ENCODE data around the gene ROBO4.
A peak's percentile ranks its signal among the peaks of the same experiment; 100 is the strongest.

The ROBO4 gene

GRCh38 chr11:124920356-124920755, 22.7 kb upstream of the ROBO4 start:
- H3K27ac ChIP-seq (ENCODE audit: insufficient read depth in 1 of 2, low read depth in 1 of 2, low read length in 2 of 2, poor library complexity in 1 of 2, severe bottlenecking in 2 of 2) = no peak overlapping the region
- H3K36me3 ChIP-seq (ENCODE audit: control insufficient read depth in 4 of 4, insufficient read depth in 4 of 4, low read length in 3 of 4) = no peaks in the 10 kb centered on the region
- WGBS (ENCODE audit: insufficient coverage) = 100% methylated on average over 3 of the region's 5 CpGs
- ChIA-PET POLR2A (no interaction called here), CTCF (interaction anchor here (1.0 to 4.7 kb wide), 4 partner anchors 18 to 54 kb away, joined by 3 to 19 read pairs (median 6); partner anchors contain the start of genes ROBO3 and ROBO4)
- peak overlapping the region in 3 of 7 experiments; percentile 38 to 65 (median 52) for H3K4me3 ChIP-seq (ENCODE audit: control insufficient read depth in 1 of 7, extremely low read depth in 1 of 7, insufficient read depth in 4 of 7, low read depth in 2 of 7, low read length in 6 of 7)
- H3K4me1 ChIP-seq (ENCODE audit: control extremely low read depth in 1 of 4, control insufficient read depth in 4 of 4, insufficient read depth in 4 of 4, low read length in 3 of 4) = peaks cover 0 to 13% (median 11%) of the 10 kb centered on the region in 4 experiments
- H3K9me3 ChIP-seq (ENCODE audit: control extremely low read depth in 1 of 5, control insufficient read depth in 4 of 5, insufficient read depth in 2 of 5, low read depth in 1 of 5, low read length in 4 of 5) = peaks cover 0 to 3% (median 0%) of the 10 kb centered on the region in 5 experiments
- peaks cover 0 to 15% (median 9%) of the 10 kb centered on the region in 5 experiments for H3K27me3 ChIP-seq (replicated peaks in 2 of 5; ENCODE audit: control insufficient read depth in 4 of 5, insufficient read depth in 5 of 5, low read length in 4 of 5)
- no peak for DNase-seq

- ChIA-PET POLR2A (no interaction called here), CTCF (interaction anchor here (1.6 to 4.7 kb wide), 3 partner anchors 21 to 54 kb away, joined by 5 to 19 read pairs (median 6); partner anchors contain the start of genes ROBO3 and ROBO4)
- Histone ChIP-seq H3K9me3 (ENCODE audit: control extremely low read depth in 1 of 5, control insufficient read depth in 4 of 5, insufficient read depth in 2 of 5, low read depth in 1 of 5, low read length in 4 of 5) (peaks cover 0 to 3% (median 0%) of the 10 kb centered on the region in 5 experiments), H3K4me1 (ENCODE audit: control extremely low read depth in 1 of 4, control insufficient read depth in 4 of 4, insufficient read depth in 4 of 4, low read length in 3 of 4) (peaks cover 0 to 13% (median 11%) of the 10 kb centered on the region in 4 experiments), H3K27me3 (replicated peaks in 2 of 5; ENCODE audit: control insufficient read depth in 4 of 5, insufficient read depth in 5 of 5, low read length in 4 of 5) (peaks cover 0 to 15% (median 9%) of the 10 kb centered on the region in 5 experiments), H3K36me3 (ENCODE audit: control insufficient read depth in 4 of 4, insufficient read depth in 4 of 4, low read length in 3 of 4) (no peaks in the 10 kb centered on the region), H3K27ac (ENCODE audit: insufficient read depth in 1 of 2, low read depth in 1 of 2, low read length in 2 of 2, poor library complexity in 1 of 2, severe bottlenecking in 2 of 2) (no peak overlapping the region), H3K4me3 (ENCODE audit: control insufficient read depth in 1 of 7, extremely low read depth in 1 of 7, insufficient read depth in 4 of 7, low read depth in 2 of 7, low read length in 6 of 7) (no peak overlapping the region)
- DNase-seq = no peak
- WGBS (ENCODE audit: insufficient coverage) = no CpG with 5 or more reads among the region's 2 CpGs
Observed at GRCh38 chr11:124919898-124920297, 22.2 kb upstream of the ROBO4 start.

- Histone ChIP-seq H3K4me3 (ENCODE audit: control insufficient read depth in 1 of 7, extremely low read depth in 1 of 7, insufficient read depth in 4 of 7, low read depth in 2 of 7, low read length in 6 of 7) (no peak within 1 kb of the TSS), H3K36me3 (ENCODE audit: control insufficient read depth in 4 of 4, insufficient read depth in 4 of 4, low read length in 3 of 4) (no peaks in the 10 kb centered on the region), H3K9me3 (ENCODE audit: control extremely low read depth in 1 of 5, control insufficient read depth in 4 of 5, insufficient read depth in 2 of 5, low read depth in 1 of 5, low read length in 4 of 5) (peaks cover 0 to 3% (median 0%) of the 10 kb centered on the region in 5 experiments), H3K27ac (ENCODE audit: insufficient read depth in 1 of 2, low read depth in 1 of 2, low read length in 2 of 2, poor library complexity in 1 of 2, severe bottlenecking in 2 of 2) (no peak within 1 kb of the TSS), H3K4me1 (ENCODE audit: control extremely low read depth in 1 of 4, control insufficient read depth in 4 of 4, insufficient read depth in 4 of 4, low read length in 3 of 4) (peaks cover 0 to 13% (median 11%) of the 10 kb centered on the region in 4 experiments), H3K27me3 (replicated peaks in 2 of 5; ENCODE audit: control insufficient read depth in 4 of 5, insufficient read depth in 5 of 5, low read length in 4 of 5) (peaks cover 0 to 13% (median 9%) of the 10 kb centered on the region in 5 experiments)
- CTCF ChIA-PET = interaction anchor here (1.7 to 4.7 kb wide), 2 partner anchors 20 to 53 kb away, joined by 5 to 19 read pairs; partner anchors contain the start of genes ROBO3 and ROBO4
- DNase-seq = no peak
- 100% methylated on average over 2 of the region's 3 CpGs for WGBS (ENCODE audit: insufficient coverage)
- POLR2A ChIA-PET = no interaction called here
Observed at GRCh38 chr11:124918950-124919349, 21.3 kb upstream of the ROBO4 start, which contains the start of gene HEPN1. Gene HEPN1, plus strand, starts transcription at chr11:124919250.

- 98% methylated on average over 4 of the region's 6 CpGs for WGBS (ENCODE audit: insufficient coverage)
- H3K36me3 ChIP-seq (ENCODE audit: control insufficient read depth in 4 of 4, insufficient read depth in 4 of 4, low read length in 3 of 4) = no peaks in the 10 kb centered on the region
- H3K4me3 ChIP-seq (ENCODE audit: control insufficient read depth in 1 of 7, extremely low read depth in 1 of 7, insufficient read depth in 4 of 7, low read depth in 2 of 7, low read length in 6 of 7) = no peak overlapping the region
- CTCF ChIA-PET = interaction anchor here (1.1 kb wide), 1 partner anchor 19 kb away, joined by 3 read pairs; no protein-coding TSS in a partner anchor
- POLR2A ChIA-PET = no interaction called here
- peaks cover 0 to 10% (median 9%) of the 10 kb centered on the region in 5 experiments for H3K27me3 ChIP-seq (replicated peaks in 2 of 5; ENCODE audit: control insufficient read depth in 4 of 5, insufficient read depth in 5 of 5, low read length in 4 of 5)
- peaks cover 0 to 13% (median 11%) of the 10 kb centered on the region in 4 experiments for H3K4me1 ChIP-seq (ENCODE audit: control extremely low read depth in 1 of 4, control insufficient read depth in 4 of 4, insufficient read depth in 4 of 4, low read length in 3 of 4)
- peaks cover 0 to 6% (median 3%) of the 10 kb centered on the region in 5 experiments for H3K9me3 ChIP-seq (ENCODE audit: control extremely low read depth in 1 of 5, control insufficient read depth in 4 of 5, insufficient read depth in 2 of 5, low read depth in 1 of 5, low read length in 4 of 5)
- no peak overlapping the region for H3K27ac ChIP-seq (ENCODE audit: insufficient read depth in 1 of 2, low read depth in 1 of 2, low read length in 2 of 2, poor library complexity in 1 of 2, severe bottlenecking in 2 of 2)
- DNase-seq = no peak
Observed at GRCh38 chr11:124917115-124917637, 19.5 kb upstream of the ROBO4 start.

GRCh38 chr11:124916370-124916710, 18.7 kb upstream of the ROBO4 start:
- no peaks in the 10 kb centered on the region for H3K36me3 ChIP-seq (ENCODE audit: control insufficient read depth in 4 of 4, insufficient read depth in 4 of 4, low read length in 3 of 4)
- no peak overlapping the region for H3K4me3 ChIP-seq (ENCODE audit: control insufficient read depth in 1 of 7, extremely low read depth in 1 of 7, insufficient read depth in 4 of 7, low read depth in 2 of 7, low read length in 6 of 7)
- no peak overlapping the region for H3K27ac ChIP-seq (ENCODE audit: insufficient read depth in 1 of 2, low read depth in 1 of 2, low read length in 2 of 2, poor library complexity in 1 of 2, severe bottlenecking in 2 of 2)
- CTCF ChIA-PET = interaction anchor here (1.1 kb wide), 1 partner anchor 18 kb away, joined by 3 read pairs; no protein-coding TSS in a partner anchor
- H3K4me1 ChIP-seq (ENCODE audit: control extremely low read depth in 1 of 4, control insufficient read depth in 4 of 4, insufficient read depth in 4 of 4, low read length in 3 of 4) = peaks cover 0 to 12% (median 10%) of the 10 kb centered on the region in 4 experiments
- DNase-seq = no peak
- peaks cover 0 to 3% (median 1%) of the 10 kb centered on the region in 5 experiments for H3K27me3 ChIP-seq (replicated peaks in 2 of 5; ENCODE audit: control insufficient read depth in 4 of 5, insufficient read depth in 5 of 5, low read length in 4 of 5)
- peaks cover 0 to 12% (median 4%) of the 10 kb centered on the region in 5 experiments for H3K9me3 ChIP-seq (ENCODE audit: control extremely low read depth in 1 of 5, control insufficient read depth in 4 of 5, insufficient read depth in 2 of 5, low read depth in 1 of 5, low read length in 4 of 5)
- POLR2A ChIA-PET = no interaction called here

- Histone ChIP-seq H3K36me3 (ENCODE audit: control insufficient read depth in 4 of 4, insufficient read depth in 4 of 4, low read length in 3 of 4) (no peaks in the 10 kb centered on the region), H3K4me1 (ENCODE audit: control extremely low read depth in 1 of 4, control insufficient read depth in 4 of 4, insufficient read depth in 4 of 4, low read length in 3 of 4) (peaks cover 0 to 7% (median 4%) of the 10 kb centered on the region in 4 experiments), H3K4me3 (ENCODE audit: control insufficient read depth in 1 of 7, extremely low read depth in 1 of 7, insufficient read depth in 4 of 7, low read depth in 2 of 7, low read length in 6 of 7) (no peak overlapping the region), H3K27ac (ENCODE audit: insufficient read depth in 1 of 2, low read depth in 1 of 2, low read length in 2 of 2, poor library complexity in 1 of 2, severe bottlenecking in 2 of 2) (no peak overlapping the region), H3K9me3 (ENCODE audit: control extremely low read depth in 1 of 5, control insufficient read depth in 4 of 5, insufficient read depth in 2 of 5, low read depth in 1 of 5, low read length in 4 of 5) (peaks cover 0 to 15% (median 4%) of the 10 kb centered on the region in 5 experiments), H3K27me3 (replicated peaks in 2 of 5; ENCODE audit: control insufficient read depth in 4 of 5, insufficient read depth in 5 of 5, low read length in 4 of 5) (peaks cover 0 to 2% (median 0%) of the 10 kb centered on the region in 5 experiments)
- no peak for DNase-seq
- WGBS (ENCODE audit: insufficient coverage) = 100% methylated on average over 2 of the region's 3 CpGs
- ChIA-PET POLR2A (no interaction called here), CTCF (no interaction called here)
Observed at GRCh38 chr11:124915541-124916369, 18.1 kb upstream of the ROBO4 start.

All from common myeloid progenitor, CD34-positive (primary cell).